Putamen (tissue), 1 donor: Measurements from ENCODE around the gene SLC8A1.

Experiments used
- DNase-seq: peaks from one replicate; pipeline ENCODE4 v3.0.0-alpha.2; 2016; ENCODE audit warnings: low spot score

SLC8A1 gene

GRCh38 chr2:40457837-40458236, 5.9 kb upstream of the SLC8A1 start:
- no peak for DNase-seq

- DNase-seq: no peak
Measured at GRCh38 chr2:40457366-40457765, 5.5 kb upstream of the SLC8A1 start.

- DNase-seq: no peak
Measured at GRCh38 chr2:40456926-40457325, 5.0 kb upstream of the SLC8A1 start.

- no peak for DNase-seq
Measured at GRCh38 chr2:40455661-40456060, 3.8 kb upstream of the SLC8A1 start.

- no peak for DNase-seq
Measured at GRCh38 chr2:40454321-40454720, 2.4 kb upstream of the SLC8A1 start.

GRCh38 chr2:40452786-40453185, 896 bp upstream of the SLC8A1 start:
- no peak for DNase-seq

GRCh38 chr2:40450796-40451430, 977 bp downstream of the SLC8A1 start:
- DNase-seq: peak; percentile 45

- DNase-seq: peak; percentile 63
Measured at GRCh38 chr2:40450066-40450795, 1.7 kb downstream of the SLC8A1 start.

GRCh38 chr2:40448476-40449079, 3.3 kb downstream of the SLC8A1 start:
- no peak for DNase-seq

- DNase-seq: no peak
Measured at GRCh38 chr2:40445467-40445866, 6.4 kb downstream of the SLC8A1 start.

- DNase-seq: no peak
Measured at GRCh38 chr2:40440835-40441234, 11.1 kb downstream of the SLC8A1 start.

- no peak for DNase-seq
Measured at GRCh38 chr2:40439473-40439872, 12.4 kb downstream of the SLC8A1 start.

GRCh38 chr2:40436093-40436475, 15.8 kb downstream of the SLC8A1 start:
- DNase-seq: no peak

GRCh38 chr2:40435426-40436092, 16.3 kb downstream of the SLC8A1 start:
- DNase-seq: no peak

GRCh38 chr2:40434731-40435271, 17.1 kb downstream of the SLC8A1 start:
- DNase-seq: no peak

- DNase-seq: no peak
Measured at GRCh38 chr2:40433736-40434135, 18.2 kb downstream of the SLC8A1 start.

GRCh38 chr2:40432921-40433483, 18.9 kb downstream of the SLC8A1 start:
- no peak for DNase-seq

- DNase-seq: no peak
Measured at GRCh38 chr2:40431600-40431955, 20.3 kb downstream of the SLC8A1 start.

GRCh38 chr2:40430776-40431599, 20.9 kb downstream of the SLC8A1 start:
- DNase-seq: no peak

- no peak for DNase-seq
Measured at GRCh38 chr2:40428439-40428838, 23.5 kb downstream of the SLC8A1 start.

GRCh38 chr2:40421631-40422297, 30.1 kb downstream of the SLC8A1 start:
- no peak for DNase-seq
